HK-2 (cell line): Measurements from ENCODE around the gene LIMK2.
A peak's percentile ranks its signal among the peaks of the same experiment; 100 is the strongest.
"Not testable (repeated sequence)": the region's sequence is repeated elsewhere in the genome, so short reads cannot be mapped to it uniquely, and the experiment has no call there.

ENCODE experiments used
- DNase-seq: peaks from one replicate; pipeline ENCODE4 v3.0.0-alpha.2; 2018; ENCODE audit not compliant: unreplicated experiment

The LIMK2 gene

GRCh38 chr22:31211862-31212730 is at the start of gene LIMK2:
LIMK2 (plus strand) TSS chr22:31212298; CDS start chr22:31212409, 111 bp downstream.
- DNase-seq = peak; percentile 92

GRCh38 chr22:31170971-31171370 is 41.1 kb upstream of the LIMK2 start:
- DNase-seq = no peak

- DNase-seq = not testable (repeated sequence)
Measured at GRCh38 chr22:31171734-31172133, 40.4 kb upstream of the LIMK2 start.

GRCh38 chr22:31173386-31174145 is 38.5 kb upstream of the LIMK2 start:
- no peak for DNase-seq

GRCh38 chr22:31176923-31177322 is 35.2 kb upstream of the LIMK2 start:
- DNase-seq = no peak

GRCh38 chr22:31177420-31178162 is 34.5 kb upstream of the LIMK2 start:
- peak; percentile 19 for DNase-seq

GRCh38 chr22:31178859-31179258 is 33.2 kb upstream of the LIMK2 start:
- DNase-seq = no peak

GRCh38 chr22:31179345-31179744 is 32.8 kb upstream of the LIMK2 start:
- DNase-seq = peak; percentile 64

GRCh38 chr22:31184015-31184414 is 28.1 kb upstream of the LIMK2 start:
- no peak for DNase-seq

- no peak for DNase-seq
Measured at GRCh38 chr22:31185056-31185455, 27.0 kb upstream of the LIMK2 start.

- DNase-seq = no peak
Measured at GRCh38 chr22:31187627-31188026, 24.5 kb upstream of the LIMK2 start.

GRCh38 chr22:31192513-31192912 is 19.6 kb upstream of the LIMK2 start:
- no peak for DNase-seq

GRCh38 chr22:31193092-31193491 is 19.0 kb upstream of the LIMK2 start:
- no peak for DNase-seq

- DNase-seq = not testable (repeated sequence)
Measured at GRCh38 chr22:31194681-31195080, 17.4 kb upstream of the LIMK2 start.

- DNase-seq = no peak
Measured at GRCh38 chr22:31199187-31199586, 12.9 kb upstream of the LIMK2 start.

- not testable (repeated sequence) for DNase-seq
Measured at GRCh38 chr22:31204352-31204984, 7.6 kb upstream of the LIMK2 start.

- DNase-seq = not testable (repeated sequence)
Measured at GRCh38 chr22:31205059-31205458, 7.0 kb upstream of the LIMK2 start.

- not testable (repeated sequence) for DNase-seq
Measured at GRCh38 chr22:31206460-31206859, 5.6 kb upstream of the LIMK2 start.

GRCh38 chr22:31206896-31207687 is 5.0 kb upstream of the LIMK2 start:
- no peak for DNase-seq

GRCh38 chr22:31210556-31211421 is 1.3 kb upstream of the LIMK2 start:
- DNase-seq = no peak
